HEK293 (cell line): ENCODE data around the gene IREB2.

Experiments
- ATF2 ChIP-seq: fragments of 450-650 bp; formaldehyde crosslinking; IDR thresholded peaks from 2 replicates; pipeline ENCODE4 v1.5.1; 2016; ENCODE audit warnings: missing biosample characterization, missing genetic modification characterization, low read depth
- BCL11A ChIP-seq: fragments of 450-650 bp; formaldehyde crosslinking; IDR thresholded peaks from 2 replicates; pipeline ENCODE4 v1.5.1; 2016; ENCODE audit warnings: low read depth, missing biosample characterization, missing genetic modification characterization
- GFI1B ChIP-seq: fragments of 450-650 bp; formaldehyde crosslinking; IDR thresholded peaks from 2 replicates; pipeline ENCODE4 v1.5.1; 2016; ENCODE audit warnings: missing biosample characterization, missing genetic modification characterization
- GLIS2 ChIP-seq: fragments of 450-650 bp; formaldehyde crosslinking; IDR thresholded peaks from 2 replicates; pipeline ENCODE4 v1.5.1; 2016; ENCODE audit warnings: missing biosample characterization, missing genetic modification characterization
- HOXA7 ChIP-seq: sonication (generic); formaldehyde crosslinking; IDR thresholded peaks from 2 replicates; pipeline ENCODE4 v1.8.1; 2022; ENCODE audit warnings: missing genetic modification reagents, borderline replicate concordance
- KLF1 ChIP-seq: fragments of 450-650 bp; formaldehyde crosslinking; IDR thresholded peaks from 2 replicates; pipeline ENCODE4 v1.5.1; 2016; ENCODE audit warnings: missing biosample characterization, missing genetic modification characterization
- KLF10 ChIP-seq: fragments of 450-650 bp; IDR thresholded peaks from 2 replicates; pipeline ENCODE4 v1.5.1; 2018; ENCODE audit warnings: missing biosample characterization, mild to moderate bottlenecking, missing genetic modification characterization
- PRDM1 ChIP-seq: fragments of 450-650 bp; formaldehyde crosslinking; IDR thresholded peaks from 2 replicates; pipeline ENCODE4; 2016; ENCODE audit warnings: missing biosample characterization, missing genetic modification characterization
- PRDM6 ChIP-seq: fragments of 450-650 bp; formaldehyde crosslinking; IDR thresholded peaks from 2 replicates; pipeline ENCODE4 v1.5.1; 2017; ENCODE audit warnings: missing biosample characterization, missing genetic modification characterization
- SP2 ChIP-seq: fragments of 450-650 bp; formaldehyde crosslinking; IDR thresholded peaks from 2 replicates; pipeline ENCODE4 v1.5.1; 2016; ENCODE audit warnings: missing biosample characterization, missing genetic modification characterization
- ZBTB10 ChIP-seq: fragments of 450-650 bp; formaldehyde crosslinking; IDR thresholded peaks from 2 replicates; pipeline ENCODE4 v1.5.1; 2016; ENCODE audit warnings: missing biosample characterization, missing genetic modification characterization
- ZBTB44 ChIP-seq: fragments of 450-650 bp; IDR thresholded peaks from 2 replicates; pipeline ENCODE4 v1.5.1; 2018; ENCODE audit warnings: missing biosample characterization, mild to moderate bottlenecking, missing genetic modification characterization
- ZFP37 ChIP-seq: fragments of 450-650 bp; formaldehyde crosslinking; IDR thresholded peaks from 2 replicates; pipeline ENCODE4 v1.5.1; 2016; ENCODE audit warnings: missing biosample characterization, missing genetic modification characterization
- ZFP69B ChIP-seq: fragments of 450-650 bp; formaldehyde crosslinking; IDR thresholded peaks from 2 replicates; pipeline ENCODE4 v1.5.1; 2016; ENCODE audit warnings: missing biosample characterization, missing genetic modification characterization
- ZNF138 ChIP-seq: fragments of 450-650 bp; formaldehyde crosslinking; IDR thresholded peaks from 2 replicates; pipeline ENCODE4 v1.5.1; 2016; ENCODE audit warnings: missing biosample characterization, missing genetic modification characterization, borderline replicate concordance
- ZNF174 ChIP-seq: fragments of 450-650 bp; formaldehyde crosslinking; IDR thresholded peaks from 2 replicates; pipeline ENCODE4 v1.5.0; 2017; ENCODE audit warnings: missing biosample characterization, mild to moderate bottlenecking, missing genetic modification characterization
- ZNF23 ChIP-seq: fragments of 450-650 bp; formaldehyde crosslinking; IDR thresholded peaks from 2 replicates; pipeline ENCODE4 v1.5.1; 2016; ENCODE audit warnings: missing biosample characterization, missing genetic modification characterization, borderline replicate concordance
- ZNF274 ChIP-seq, 2 experiments: fragments of 200-500 bp in 1 of 2; fragments of 450-650 bp in 1 of 2; sonication (Bioruptor generic) in 1 of 2; formaldehyde crosslinking in 1 of 2; IDR thresholded peaks; 2 replicates each; pipeline versions ENCODE4 v1.5.1 to v1.6.1; 2014 to 2016; ENCODE audit warnings: borderline replicate concordance in 1 of 2, inconsistent platforms in 1 of 2, low read length in 1 of 2, missing biosample characterization in 1 of 2, missing genetic modification characterization in 1 of 2
- ZNF394 ChIP-seq: fragments of 450-650 bp; formaldehyde crosslinking; IDR thresholded peaks from 2 replicates; pipeline ENCODE4 v1.5.1; 2016; ENCODE audit warnings: missing biosample characterization, missing genetic modification characterization, mild to moderate bottlenecking, moderate library complexity, borderline replicate concordance
- ZNF398 ChIP-seq: fragments of 450-650 bp; formaldehyde crosslinking; IDR thresholded peaks from 2 replicates; pipeline ENCODE4 v1.5.1; 2017; ENCODE audit warnings: missing biosample characterization, missing genetic modification characterization
- ZNF423 ChIP-seq: fragments of 450-650 bp; formaldehyde crosslinking; IDR thresholded peaks from 2 replicates; pipeline ENCODE4 v1.5.1; 2016; ENCODE audit warnings: missing biosample characterization, missing genetic modification characterization
- ZNF433 ChIP-seq: fragments of 450-650 bp; formaldehyde crosslinking; IDR thresholded peaks from 2 replicates; pipeline ENCODE4 v1.5.1; 2016; ENCODE audit warnings: missing biosample characterization, missing genetic modification characterization, low read depth
- ZNF449 ChIP-seq: fragments of 450-650 bp; formaldehyde crosslinking; IDR thresholded peaks from 2 replicates; pipeline ENCODE4 v1.5.1; 2017; ENCODE audit warnings: missing biosample characterization, mild to moderate bottlenecking, missing genetic modification characterization, moderate library complexity
- ZNF473 ChIP-seq: fragments of 450-650 bp; formaldehyde crosslinking; IDR thresholded peaks from 2 replicates; pipeline ENCODE4 v1.5.1; 2017; ENCODE audit warnings: missing biosample characterization, missing genetic modification characterization
- ZNF626 ChIP-seq: fragments of 450-650 bp; sonication (Bioruptor Pico); formaldehyde crosslinking; IDR thresholded peaks from 2 replicates; pipeline ENCODE4 v1.5.1; 2018; ENCODE audit warnings: missing biosample characterization, missing genetic modification characterization, inconsistent platforms
- ZNF658 ChIP-seq: fragments of 450-650 bp; formaldehyde crosslinking; IDR thresholded peaks from 2 replicates; pipeline ENCODE4; 2016; ENCODE audit warnings: missing biosample characterization, missing genetic modification characterization
- ZNF777 ChIP-seq: fragments of 450-650 bp; formaldehyde crosslinking; IDR thresholded peaks from 2 replicates; pipeline ENCODE4 v1.5.1; 2017; ENCODE audit warnings: missing biosample characterization, missing genetic modification characterization, borderline replicate concordance

IREB2 gene

GRCh38 chr15:78437762-78438618 lies at the start of gene IREB2 (continued):
- TF ChIP-seq ZNF449 (tag by site-specific recombination) (no peak), PRDM6 (no peak), HOXA7 (CRISPR knock-in tag) (0 out of 2 replicates have a peak, but pooled peaks have one; percentile 19), ZNF174 (no peak), BCL11A (tag by site-specific recombination) (peak; percentile 72; the same call in 1 of the 2 replicates), ZNF423 (0 out of 2 replicates have a peak, but pooled peaks have one; percentile 31), ZNF777 (tag by site-specific recombination) (0 out of 2 replicates have a peak, but pooled peaks have one; percentile 63), PRDM1 (tag by site-specific recombination) (no peak), GLIS2 (tag by site-specific recombination) (peak; percentile 97), ZNF394 (tag by site-specific recombination) (peak; percentile 54; the same call in 1 of the 2 replicates), SP2 (peak; percentile 83), KLF10 (tag by site-specific recombination) (peak; percentile 89), ZNF473 (tag by site-specific recombination) (0 out of 2 replicates have a peak, but pooled peaks have one; percentile 27), ZNF658 (tag by site-specific recombination) (no peak), KLF1 (tag by site-specific recombination) (peak; percentile 47), GFI1B (tag by site-specific recombination) (0 out of 2 replicates have a peak, but pooled peaks have one; percentile 28), ZBTB44 (peak; percentile 61), ZNF398 (tag by site-specific recombination) (peak; percentile 97), ZFP37 (tag by site-specific recombination) (peak; percentile 74; the same call in 1 of the 2 replicates), ZNF274 (IDR thresholded peaks at IDR 0.05; ENCODE audit: low read length) (no peak), ZNF274 (tag by site-specific recombination; IDR thresholded peaks at IDR 0.05; ENCODE audit: borderline replicate concordance) (no peak), ZNF626 (tag by site-specific recombination) (no peak), ZBTB10 (tag by site-specific recombination) (peak; percentile 79), ZNF23 (no peak), ZFP69B (tag by site-specific recombination) (peak; percentile 20; the same call in 1 of the 2 replicates), ATF2 (no peak), ZNF138 (tag by site-specific recombination) (no peak), ZNF433 (tag by site-specific recombination) (no peak)
